Spleen (tissue), 7 donors: ENCODE measurements around the gene CTTNBP2NL.

Experiments
- CTCF ChIP-seq, 11 experiments: fragments of 200-600 bp in 7 of 11; fragments of 450-650 bp in 4 of 11; sonication (generic) in 4 of 11; IDR thresholded peaks in 8 of 11; conservative IDR thresholded peaks in 3 of 11; 1 replicate in 7 of 11; 2 replicates in 4 of 11; pipeline versions ENCODE4 v1.4.0 to v1.8.0; 2016 to 2021; ENCODE audit warnings: antibody characterized with exemption in 11 of 11, inconsistent platforms in 4 of 11, mild to moderate bottlenecking in 1 of 11
- POLR2A ChIP-seq, 3 donors: fragments of 450-650 bp; IDR thresholded peaks; one replicate each; pipeline ENCODE4 v1.5.1; 2017; ENCODE audit warnings: antibody characterized with exemption in 3 of 3, mild to moderate bottlenecking in 1 of 3
- POLR2AphosphoS5 ChIP-seq, 3 donors: sonication (generic); formaldehyde crosslinking; IDR thresholded peaks; one replicate each; pipeline ENCODE4 v1.5.1; 2017; ENCODE audit warnings: antibody characterized with exemption in 3 of 3
- donor health status: DM: no; HTN: no; CAD: no; lungs with moderate emphysema.
- donor health status: DM: no; HTN: no; CAD: no.
- donor health status: DM: no; HTN: no; CAD: no.

- TF ChIP-seq CTCF (IDR thresholded peaks at IDR 0.05 in 8 of 11, conservative IDR thresholded peaks at IDR 0.05 in 3 of 11) = no peak
- no peak for TF ChIP-seq POLR2A (IDR thresholded peaks at IDR 0.05)
- TF ChIP-seq POLR2AphosphoS5 (IDR thresholded peaks at IDR 0.05) = no peak
These were observed 39.4 kb downstream of the CTTNBP2NL start for GRCh38 chr1:112435448-112435847.
